GM18499 (cell line): ENCODE results near the gene RINT1.
"Not testable (repeated sequence)": the region's sequence is repeated elsewhere in the genome, so short reads cannot be mapped to it uniquely, and the experiment has no call there.

Source experiments
- ATAC-seq: cut with Tn5 transposase; IDR thresholded peaks from one replicate; pipeline ENCODE4 v1.9.1; 2021; ENCODE audit warnings: moderate number of reproducible peaks; ENCODE audit not compliant: insufficient read depth, unreplicated experiment

Gene RINT1

DNA sequence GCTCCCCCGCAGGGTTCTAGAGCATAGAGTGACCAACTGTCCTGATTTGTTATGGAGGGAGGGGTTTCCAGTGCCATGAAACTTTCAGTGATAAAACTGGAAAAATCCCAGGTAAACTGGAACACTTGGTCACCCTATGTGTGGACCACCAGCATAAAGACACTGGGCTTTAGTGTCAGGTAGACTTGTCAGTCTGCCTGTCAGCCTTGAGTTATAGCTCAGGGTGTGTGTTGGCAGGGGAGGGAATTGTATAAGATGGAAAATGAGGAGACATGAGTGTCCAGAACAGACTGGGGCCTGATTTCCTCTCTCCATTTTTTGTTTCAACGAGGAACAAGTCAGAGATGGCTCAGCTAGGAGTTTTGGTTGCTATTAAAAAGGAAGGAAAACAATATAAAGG lies 59.5 kb downstream of the RINT1 start:
- no peak for ATAC-seq

DNA sequence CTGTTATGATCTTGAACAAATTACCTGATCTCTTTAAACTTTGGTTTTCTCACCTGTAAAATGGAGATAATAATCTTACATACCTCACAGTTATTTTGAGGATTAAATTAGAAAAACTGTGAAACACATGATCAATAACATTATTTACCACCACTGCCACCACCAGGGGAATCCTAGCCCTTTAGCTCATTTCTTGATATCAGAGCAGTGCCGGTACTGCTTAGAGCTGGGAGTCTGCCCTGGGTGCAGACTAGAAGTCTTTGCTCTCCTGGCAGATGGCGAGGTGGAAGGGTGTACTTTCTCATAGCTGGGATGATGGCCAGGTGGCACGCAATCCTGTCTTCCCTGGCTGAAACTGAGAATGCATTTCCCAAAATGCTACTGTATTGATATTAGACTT lies 62.0 kb downstream of the RINT1 start:
- ATAC-seq = no peak

DNA sequence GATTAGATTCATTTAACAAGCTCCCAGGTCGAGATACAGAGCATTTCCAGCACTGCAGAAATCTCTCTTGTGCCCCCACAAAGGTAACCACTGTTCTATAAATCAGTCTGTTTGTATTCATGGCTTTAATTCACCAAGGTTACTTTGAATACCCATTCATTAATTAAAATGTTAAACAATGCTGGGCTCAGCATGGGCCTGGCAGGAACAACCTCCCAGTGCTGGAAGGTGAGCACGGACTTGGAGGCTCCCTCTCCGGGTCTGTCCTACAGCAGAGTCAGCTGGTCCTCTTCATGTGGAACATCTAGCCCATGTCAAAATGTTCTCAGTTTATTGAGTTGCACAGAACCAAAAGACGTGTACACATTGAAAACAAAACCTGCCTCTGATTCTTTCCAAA lies 64.9 kb downstream of the RINT1 start:
- no peak for ATAC-seq

DNA sequence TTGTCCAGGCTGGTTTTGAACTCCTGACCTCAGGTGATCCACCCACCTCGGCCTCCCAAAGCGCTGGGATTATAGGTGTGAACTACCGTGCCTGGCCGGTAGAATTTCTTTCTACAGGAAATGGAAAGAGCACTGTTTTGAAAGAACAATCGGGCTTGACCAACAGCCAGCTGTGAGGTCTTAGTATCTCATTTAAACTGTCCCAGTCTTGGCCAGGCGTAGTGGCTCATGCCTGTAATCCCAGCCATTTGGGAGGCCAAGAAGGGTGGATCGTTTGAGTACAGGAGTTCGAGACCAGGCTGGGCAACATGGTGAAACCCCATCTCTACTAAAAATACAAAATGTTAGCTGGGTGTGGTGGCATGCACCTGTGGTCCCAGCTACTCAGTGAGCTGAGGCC lies 67.1 kb downstream of the RINT1 start:
- not testable (repeated sequence) for ATAC-seq

DNA sequence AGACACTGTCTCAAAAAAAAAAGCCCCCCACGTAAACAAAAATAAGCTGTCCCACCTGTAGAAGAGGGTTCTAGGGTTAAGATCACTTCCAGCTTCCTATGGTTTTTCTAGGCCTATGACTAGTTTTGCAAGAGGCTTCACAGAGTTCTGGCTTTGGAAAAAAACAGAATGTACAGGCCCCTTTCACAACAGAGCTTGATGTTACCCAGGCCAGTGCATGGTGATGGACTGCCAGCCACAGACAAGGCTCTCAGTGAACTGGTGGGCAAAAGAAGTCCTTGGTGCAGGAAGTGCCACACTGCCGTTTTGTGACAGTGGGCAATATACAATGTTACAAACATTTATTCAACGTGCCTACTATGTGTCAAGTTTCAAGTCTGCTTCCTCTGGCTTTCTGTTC lies 67.5 kb downstream of the RINT1 start:
- ATAC-seq = no peak

DNA sequence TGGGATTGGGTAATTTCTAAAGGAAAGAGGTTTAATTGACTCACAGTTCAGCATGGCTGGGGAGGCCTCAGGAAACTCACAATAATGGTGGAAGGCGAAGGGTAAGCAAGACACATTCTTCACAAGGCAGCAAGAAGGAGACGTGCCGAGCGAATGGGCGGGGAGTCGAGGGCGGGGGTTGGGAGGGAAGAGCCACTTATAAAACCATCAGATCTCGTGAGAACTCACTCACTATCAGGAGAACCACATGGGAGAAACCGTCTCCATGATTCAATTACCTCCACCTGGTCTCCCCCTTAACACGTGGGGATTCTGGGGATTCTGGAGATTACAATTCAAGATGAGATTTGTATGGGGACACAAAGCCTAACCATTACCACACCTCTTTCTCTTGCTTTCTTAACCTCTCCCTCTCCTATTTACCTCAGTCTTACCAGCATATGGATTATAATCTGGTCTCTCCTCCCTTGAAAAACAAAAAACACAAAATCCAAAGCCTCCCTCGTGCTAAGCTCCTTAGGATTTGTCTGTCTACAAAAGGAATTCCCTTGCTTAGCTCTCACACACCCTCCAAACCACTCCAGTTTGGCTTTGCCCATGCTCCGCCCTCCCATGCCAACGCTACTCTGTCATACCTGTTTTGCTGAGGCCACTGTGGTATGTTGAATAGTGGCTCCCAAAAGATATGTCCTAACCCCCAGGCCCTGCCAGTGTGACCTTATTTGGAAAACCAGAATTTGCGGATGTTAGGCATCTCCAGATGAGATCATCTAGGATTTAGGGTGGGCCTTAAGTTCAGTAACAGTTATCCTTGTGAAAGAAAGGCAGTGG lies 68.9 kb downstream of the RINT1 start:
- no peak for ATAC-seq

DNA sequence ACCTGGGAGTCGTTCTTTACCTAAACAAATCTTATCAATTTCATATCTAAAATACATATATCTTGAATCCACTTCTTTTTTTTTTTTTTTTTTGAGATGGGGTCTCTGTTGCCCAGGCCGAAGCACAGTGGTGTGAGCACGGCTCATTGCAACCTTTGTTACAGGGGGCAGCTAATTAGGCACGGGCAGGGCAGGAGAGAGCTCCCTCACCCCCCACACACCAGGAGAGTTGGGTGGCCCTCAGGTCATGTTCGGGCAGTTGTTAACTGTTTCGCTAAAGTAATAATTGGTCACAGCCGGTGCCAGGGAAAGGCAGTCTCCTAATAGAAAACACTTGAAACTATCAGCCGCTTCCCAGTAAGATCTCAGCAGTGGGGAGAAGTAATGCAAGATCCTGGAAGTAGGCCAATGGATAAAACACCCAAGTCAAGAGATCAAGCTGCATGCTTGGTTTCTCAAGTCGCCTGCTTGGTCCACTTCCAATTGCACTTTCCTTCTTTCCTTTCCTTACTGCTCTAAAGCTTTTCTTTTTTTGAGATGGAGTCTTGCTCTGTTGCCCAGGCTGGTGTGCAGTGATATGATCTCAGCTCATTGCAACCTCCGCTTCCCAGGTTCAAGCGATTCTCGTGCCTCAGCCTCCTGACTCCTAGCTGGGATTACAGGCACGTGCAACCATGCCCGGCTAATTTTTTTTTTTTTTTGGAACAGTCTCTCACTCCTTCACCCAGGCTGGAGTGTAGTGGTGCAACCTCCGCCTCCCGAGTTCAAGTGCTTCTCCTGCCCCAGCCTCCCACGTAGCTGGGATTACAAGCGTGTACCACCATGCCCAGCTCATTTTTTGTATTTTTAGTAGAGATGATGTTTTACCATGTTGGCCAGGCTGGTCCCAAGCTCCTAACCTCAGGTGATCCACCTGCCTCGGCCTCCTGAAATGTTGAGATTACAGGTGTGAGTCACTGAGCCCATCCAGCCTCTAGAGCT lies 70.6 kb downstream of the RINT1 start:
- ATAC-seq = no peak

DNA sequence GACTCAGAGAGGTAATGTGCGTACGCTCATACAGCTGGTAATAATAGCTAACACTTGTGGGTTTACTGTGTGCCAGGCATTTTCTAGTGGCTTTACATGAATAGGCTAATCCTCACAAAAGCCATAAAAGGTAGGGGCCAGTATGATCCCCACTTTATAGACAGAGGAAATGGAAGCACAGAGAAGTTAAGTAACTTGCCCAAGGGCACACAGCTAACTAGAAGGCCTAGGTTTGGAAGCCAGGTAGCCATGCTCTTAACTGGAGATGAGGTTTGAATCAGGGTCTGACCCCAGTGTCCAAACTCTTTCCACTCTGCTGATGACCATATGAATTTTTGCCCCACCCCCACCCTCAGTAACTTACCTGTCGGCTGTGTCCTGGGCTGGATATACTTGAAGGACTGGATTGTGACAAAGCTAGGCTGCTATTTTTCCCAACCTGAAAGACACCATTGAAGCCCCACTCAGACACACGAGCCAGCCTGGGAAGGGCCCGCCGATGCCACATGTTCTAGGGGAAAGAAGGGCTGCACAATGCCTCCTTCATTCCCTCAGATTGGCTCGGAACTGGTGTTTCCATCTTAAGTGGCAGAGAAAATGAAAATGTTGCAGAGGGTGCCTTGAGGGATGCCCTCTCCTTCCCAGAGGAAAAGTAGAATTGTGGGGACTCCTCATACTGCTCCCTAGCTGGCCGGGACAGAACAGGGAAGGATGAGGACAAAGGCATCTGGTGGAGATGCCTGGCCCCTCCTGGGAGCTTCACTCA lies 78.3 kb downstream of the RINT1 start:
- ATAC-seq = no peak

DNA sequence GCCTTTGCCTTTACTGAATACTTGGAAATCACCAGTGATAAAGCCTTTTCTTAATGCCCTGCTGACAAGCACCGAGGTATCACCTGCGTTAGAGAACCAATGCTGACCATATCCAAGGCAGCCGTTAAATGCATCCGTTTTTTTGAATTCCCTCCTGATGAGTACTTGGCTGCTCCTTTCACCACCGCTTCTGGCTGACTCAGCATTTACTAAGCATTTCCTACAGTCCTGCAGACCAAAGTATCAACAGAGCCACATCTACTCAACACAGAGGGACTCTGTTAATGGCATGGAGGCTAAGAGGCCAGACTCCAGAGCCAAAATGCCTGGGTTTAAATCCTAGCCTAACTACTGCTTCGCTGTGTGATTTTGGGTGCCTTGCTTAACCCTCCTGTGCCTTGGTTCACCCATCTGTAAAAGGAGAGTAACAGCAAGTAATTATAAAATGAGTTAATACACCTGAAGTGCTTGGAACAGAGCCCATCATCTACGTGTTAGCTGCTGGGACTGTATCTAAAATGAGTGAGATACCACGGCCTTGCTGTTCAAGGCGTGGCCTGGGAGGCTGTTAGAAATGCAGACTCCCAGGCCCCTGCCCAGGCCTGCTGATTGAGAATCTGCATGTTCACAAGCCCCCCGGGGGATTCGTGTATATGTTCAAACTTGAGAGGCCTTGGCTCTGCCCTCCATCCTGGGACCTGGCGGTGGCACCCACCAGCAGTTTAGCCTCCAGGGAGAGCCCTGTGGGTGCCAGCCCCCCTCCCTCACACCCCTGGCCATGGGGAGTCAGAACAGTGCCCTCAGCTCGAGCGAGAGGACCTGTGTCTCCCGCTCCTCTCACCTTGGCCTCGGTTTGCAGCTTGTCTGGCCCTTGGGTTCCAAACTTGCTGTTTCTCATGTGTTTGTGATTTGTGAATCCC lies 80.1 kb downstream of the RINT1 start:
- no peak for ATAC-seq

DNA sequence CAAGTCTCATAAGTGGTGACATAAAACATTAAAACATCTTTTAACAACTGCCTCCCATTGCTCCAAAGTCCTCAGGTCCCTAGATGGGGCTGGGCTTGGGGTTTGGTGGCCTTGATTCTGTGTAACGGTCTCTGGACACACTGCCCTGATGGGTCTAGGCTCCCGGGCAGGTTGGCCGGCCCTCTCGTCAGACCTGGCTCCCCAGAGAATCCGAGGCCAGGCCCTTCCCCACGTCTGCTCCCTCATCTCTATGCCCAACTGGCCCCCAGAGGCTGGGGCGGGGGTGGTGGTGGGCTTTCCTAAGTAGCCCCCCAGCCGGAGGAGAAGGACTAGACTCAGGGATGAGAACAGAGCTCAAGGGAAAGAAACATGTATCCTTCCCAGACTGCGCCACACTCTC lies 80.8 kb downstream of the RINT1 start:
- ATAC-seq = no peak

DNA sequence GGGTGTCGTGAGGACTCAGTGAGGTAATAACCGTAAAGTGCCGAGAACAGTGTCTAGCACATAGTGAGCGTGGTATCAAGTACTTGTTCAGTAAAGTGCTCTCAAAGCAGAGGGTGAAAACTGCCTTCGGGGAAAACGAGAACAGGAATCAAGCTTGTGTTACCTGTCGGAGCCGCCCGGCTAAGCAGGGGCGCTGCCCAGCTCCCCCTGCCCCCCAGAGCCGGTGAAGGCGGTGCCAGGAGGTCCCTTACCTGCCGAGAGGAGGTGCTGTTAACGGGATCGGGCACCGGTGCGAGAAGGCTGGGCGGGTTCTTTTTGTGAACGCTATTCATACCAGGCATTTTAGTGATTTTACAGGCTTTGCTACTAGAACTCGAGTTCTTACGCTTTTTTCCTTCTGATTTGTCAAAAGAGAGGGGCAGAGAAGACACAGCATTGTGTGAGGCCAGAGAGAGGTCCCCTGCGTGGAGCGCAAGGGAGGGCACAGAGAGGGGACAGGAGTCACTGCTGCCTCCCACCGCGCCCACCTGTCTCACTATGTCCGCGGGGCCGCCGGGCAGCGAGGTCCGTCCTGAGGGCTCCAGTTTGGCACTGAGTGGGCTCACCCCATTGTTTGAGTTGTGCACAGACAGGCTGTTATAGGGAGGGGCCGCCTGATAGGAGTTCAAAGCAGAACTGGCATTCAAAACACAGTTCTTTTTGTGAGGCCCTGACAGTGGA lies 81.8 kb downstream of the RINT1 start:
- no peak for ATAC-seq

DNA sequence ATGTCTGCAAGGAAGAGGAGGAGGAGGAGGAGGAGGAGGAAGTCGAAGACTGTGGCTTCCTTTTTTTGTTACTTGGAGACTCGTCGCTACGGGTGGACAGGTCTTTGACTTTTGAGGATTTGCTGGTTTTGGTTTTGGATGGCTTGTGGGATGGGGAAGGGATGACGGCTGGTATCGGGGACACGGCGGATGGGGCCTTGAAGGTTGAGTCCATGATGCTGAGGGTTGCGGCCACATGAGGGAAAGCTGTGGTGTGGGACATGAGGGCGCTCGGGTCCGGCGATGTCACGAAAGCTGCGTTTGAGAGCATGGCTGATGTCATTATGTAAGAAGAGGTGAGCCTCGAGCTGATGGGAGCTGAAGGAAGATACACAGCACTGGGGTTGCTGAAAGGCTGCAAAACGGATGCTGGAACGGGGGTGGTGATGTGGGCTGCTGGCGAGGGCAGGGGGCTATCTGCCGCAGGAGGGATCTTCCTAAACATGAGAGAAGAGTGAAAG lies 82.4 kb downstream of the RINT1 start:
- ATAC-seq = no peak
